Glomerular visceral epithelial cell (primary cell): ENCODE data around the gene HECTD4.
"Not testable (repeated sequence)": the region's sequence is repeated elsewhere in the genome, so short reads cannot be mapped to it uniquely, and the experiment has no call there.

Experiments used
- DNase-seq: peaks from one replicate; pipeline ENCODE4 v3.0.0-alpha.2; 2016; ENCODE audit errors: extremely low spot score

The HECTD4 gene

DNA sequence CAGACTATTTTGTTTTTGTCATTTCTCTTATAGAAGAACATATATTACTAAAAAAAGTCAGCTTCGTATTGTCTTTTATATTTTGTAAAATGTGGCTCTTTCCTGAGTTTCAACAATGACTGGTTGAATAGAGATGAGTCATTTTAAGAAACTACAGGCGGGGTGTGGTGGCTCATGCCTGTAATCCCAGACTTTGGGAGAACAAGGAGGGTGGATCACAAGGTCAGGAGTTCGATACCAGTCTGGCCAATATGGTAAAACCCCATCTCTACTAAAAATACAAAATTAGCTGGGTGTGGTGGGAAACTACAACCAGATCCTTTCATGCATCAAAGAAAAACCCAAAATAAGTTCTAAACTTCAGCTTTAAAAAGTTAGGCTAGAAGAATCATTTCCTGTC is 28.8 kb downstream of the HECTD4 start:
- DNase-seq: peak; percentile 11

DNA sequence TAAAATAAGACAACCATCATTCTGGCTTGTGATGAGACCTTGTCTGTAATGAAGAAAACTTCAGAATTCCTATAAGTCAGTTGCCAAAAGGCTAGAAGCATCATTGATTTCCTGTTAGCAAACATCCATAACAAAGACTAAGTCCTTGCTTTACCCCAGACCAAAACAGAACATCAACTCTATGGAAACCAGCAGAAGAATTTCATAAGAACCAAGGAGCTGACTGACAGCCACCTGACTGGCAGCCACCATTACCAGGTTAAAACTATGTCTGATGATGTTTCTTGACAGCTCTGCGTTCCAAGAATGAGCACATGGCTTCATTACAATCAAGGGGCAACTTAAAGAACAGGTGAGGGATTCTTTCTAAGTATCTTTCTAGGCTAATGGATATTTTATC is 29.3 kb downstream of the HECTD4 start:
- DNase-seq: no peak

- no peak for DNase-seq
These were observed 31.3 kb downstream of the HECTD4 start for GRCh38 chr12:112350593-112351592.

- DNase-seq: no peak
These were observed 32.8 kb downstream of the HECTD4 start for GRCh38 chr12:112349431-112349830.

DNA sequence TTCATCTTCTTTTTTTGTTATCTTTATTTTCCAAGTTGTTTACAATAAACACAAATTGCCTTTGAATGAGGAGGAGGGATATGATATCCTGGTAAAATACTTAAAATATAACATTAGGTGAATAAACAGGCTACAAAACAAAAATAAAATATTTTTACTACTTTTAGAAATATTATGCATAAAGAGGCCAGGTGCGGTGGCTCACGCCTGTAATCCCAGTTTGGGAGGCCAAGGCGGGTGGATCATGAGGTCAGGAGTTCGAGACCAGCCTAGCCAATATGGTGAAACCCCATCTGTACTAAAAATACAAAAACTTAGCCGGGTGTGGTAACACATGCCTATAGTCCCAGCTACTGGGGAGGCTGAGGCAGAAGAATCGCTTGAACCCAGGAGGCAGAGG is 33.3 kb downstream of the HECTD4 start:
- DNase-seq: not testable (repeated sequence)

GRCh38 chr12:112347581-112347982 is 34.6 kb downstream of the HECTD4 start:
- DNase-seq: peak; percentile 79

- DNase-seq: no peak
These were observed 36.0 kb downstream of the HECTD4 start for GRCh38 chr12:112346194-112346593.

DNA sequence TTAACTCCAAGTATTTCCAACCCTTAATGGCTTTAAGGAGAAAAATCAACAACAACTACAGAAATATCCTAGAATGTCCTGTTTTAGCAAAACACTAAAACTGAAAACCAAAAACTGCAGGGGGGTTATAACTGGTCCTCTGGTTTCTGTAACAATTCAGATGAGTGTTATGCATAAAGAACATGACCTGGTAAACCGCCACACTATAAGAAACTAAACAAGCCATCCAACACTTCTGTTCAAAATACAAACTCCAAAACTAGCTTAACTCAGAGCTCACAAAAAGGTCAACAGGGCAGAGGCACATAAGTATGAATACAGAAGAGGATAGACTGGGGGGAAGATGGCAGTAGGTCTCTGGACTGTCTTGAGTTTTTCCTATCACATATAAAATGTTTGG is 38.0 kb downstream of the HECTD4 start:
- DNase-seq: no peak

GRCh38 chr12:112342587-112342986 is 39.6 kb downstream of the HECTD4 start:
- DNase-seq: no peak

DNA sequence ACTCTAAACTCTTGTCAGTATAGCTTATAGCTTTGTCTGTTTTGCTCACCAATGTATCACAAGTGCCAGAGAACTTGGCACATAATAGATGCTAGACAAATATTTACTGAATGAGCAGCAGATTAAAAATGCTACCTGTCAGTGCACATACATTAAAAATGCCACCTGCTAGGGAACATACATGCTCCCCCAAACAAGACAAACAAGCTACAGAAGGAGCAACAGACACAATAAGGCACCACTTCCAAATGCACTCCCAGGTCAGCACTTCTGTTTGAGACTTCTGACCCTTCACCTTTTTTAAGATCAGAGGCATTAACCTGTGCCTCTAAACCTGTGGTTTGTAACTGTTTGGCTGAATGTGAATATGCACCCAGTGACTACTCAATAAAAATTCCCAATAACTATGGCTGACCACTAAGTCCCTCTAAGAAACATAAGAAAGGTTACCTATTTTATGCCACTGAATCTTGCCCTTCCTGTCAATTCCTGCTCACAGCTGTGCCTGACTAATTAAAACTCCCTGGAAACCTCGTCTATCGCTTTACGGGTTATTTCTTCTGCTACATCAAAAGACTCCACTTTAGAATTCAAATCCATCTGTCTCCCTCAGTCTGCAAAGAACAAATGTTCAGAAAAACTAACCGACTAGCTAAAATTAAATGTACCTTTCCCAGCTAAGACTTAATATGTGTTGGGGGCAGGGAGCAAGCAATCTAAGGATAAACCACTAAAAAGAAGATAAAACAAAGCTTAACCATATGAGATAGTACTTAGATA is 41.0 kb downstream of the HECTD4 start:
- DNase-seq: no peak

GRCh38 chr12:112340230-112340629 is 42.0 kb downstream of the HECTD4 start:
- DNase-seq: no peak

DNA sequence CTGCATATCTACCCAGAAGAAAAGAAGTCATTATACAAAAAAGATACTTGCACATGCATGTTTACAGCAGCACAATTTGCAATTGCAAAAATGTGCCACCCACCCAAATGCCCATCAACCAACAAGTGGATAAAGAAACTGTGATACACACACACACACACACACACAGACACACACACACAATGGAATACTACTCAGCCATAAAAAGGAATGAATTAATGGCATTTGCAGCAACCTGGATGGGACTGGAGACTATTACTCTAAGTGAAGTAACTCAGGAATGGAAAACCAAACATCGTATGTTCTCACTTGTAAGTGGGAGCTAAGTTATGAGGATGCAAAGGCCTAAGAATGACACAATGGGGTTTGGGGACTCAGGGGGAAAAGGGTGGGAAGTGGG is 47.2 kb downstream of the HECTD4 start:
- not testable (repeated sequence) for DNase-seq

- no peak for DNase-seq
These were observed 49.2 kb downstream of the HECTD4 start for GRCh38 chr12:112333019-112333418.

DNA sequence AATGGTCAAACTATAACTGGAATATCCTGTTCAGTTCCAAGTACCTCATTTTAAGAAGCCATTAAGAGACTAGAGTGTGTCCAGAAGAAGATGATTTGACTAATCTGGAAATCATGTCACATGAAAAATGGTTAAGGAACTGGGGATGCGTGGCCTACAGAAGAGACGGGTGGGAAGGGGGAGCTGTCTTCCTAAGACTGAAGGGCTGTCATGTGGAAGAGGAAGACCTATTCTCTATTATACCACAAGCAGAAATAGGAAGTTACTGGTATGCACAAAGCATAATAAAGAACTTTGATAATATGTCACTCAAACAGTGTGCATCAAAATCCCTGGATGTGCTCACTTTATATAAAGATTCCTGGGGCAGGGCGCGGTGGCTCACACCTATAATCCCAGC is 50.3 kb downstream of the HECTD4 start:
- DNase-seq: no peak

DNA sequence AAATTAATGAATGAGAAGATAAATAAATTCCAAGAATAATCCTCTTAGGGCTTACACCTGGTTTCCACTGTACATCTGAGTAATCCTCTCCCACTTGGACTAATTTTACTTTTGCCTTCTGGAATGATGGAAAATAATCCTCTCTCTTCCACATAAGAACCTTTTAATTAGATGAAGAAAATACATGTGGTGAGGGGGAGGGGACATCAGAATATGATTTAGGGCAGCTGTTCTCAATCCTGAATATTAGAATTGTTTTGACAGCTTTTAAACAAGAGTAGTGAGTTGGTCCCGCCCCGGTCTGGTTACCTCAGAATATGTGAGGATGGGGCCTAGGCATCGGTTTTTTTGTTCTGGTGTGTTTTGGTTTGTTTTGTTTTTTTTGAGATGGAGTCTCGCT is 51.5 kb downstream of the HECTD4 start:
- DNase-seq: no peak

GRCh38 chr12:112328456-112329124 is 53.6 kb downstream of the HECTD4 start:
- no peak for DNase-seq

DNA sequence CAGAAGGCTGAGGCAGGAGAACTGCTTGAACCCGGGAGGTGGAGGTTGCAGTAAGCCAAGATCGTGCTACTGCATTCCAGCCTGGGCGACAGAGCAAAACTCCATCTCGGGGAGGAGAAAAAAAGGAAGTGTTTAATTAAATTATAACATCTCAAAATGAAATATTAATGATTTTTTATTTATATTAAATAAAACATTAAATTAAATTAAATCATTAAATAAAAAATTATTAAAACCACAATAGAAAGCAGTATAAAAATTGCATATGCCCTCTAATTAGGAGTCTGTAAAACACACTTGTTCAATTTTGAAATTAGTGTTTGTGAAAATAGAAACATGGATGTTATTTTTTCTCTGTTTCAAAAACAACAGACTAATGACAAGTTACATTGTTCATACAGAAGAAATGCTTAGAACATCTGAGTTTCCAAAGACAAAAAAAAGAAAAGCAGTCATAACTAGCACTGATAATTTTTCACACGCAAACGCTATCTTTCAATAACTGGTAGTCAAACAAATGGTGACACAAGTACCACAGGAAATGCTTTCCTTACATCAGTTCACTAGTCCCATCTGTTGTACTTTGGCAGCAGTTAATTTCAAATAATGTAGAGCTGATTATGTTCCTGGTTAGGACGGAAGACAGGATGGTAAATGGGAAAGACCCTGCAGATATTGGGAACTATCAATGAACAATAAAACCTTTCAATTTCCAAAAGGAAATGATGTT is 54.9 kb downstream of the HECTD4 start:
- no peak for DNase-seq

DNA sequence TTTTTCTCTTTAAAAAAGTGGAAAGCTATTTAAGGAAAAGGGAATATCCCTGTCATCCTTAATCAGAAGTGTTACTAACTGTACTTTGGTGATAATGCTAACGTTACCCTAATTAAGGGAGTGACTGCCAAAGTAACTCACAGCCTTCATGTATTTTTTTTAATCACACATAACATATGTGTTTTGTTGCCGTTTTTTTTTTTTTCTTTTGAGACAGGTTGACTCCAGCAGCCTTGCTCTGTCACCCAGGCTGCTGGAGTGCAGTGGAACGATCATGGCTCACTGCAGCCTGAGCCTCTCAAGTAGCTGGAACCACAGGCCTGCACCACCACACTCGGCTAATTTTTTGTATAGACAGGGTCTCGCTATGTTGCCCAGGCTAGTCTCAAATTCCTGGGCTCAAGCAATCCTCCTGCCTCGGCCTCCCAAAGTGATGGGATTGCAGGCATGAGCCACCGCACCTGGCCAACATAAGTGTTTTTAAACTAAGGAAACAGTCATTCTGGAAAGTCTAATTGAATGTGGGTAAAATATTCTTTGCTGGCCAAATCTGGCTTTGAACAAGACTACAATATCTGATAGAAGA is 56.5 kb downstream of the HECTD4 start:
- no peak for DNase-seq

GRCh38 chr12:112325157-112325556 is 57.1 kb downstream of the HECTD4 start:
- DNase-seq: no peak

DNA sequence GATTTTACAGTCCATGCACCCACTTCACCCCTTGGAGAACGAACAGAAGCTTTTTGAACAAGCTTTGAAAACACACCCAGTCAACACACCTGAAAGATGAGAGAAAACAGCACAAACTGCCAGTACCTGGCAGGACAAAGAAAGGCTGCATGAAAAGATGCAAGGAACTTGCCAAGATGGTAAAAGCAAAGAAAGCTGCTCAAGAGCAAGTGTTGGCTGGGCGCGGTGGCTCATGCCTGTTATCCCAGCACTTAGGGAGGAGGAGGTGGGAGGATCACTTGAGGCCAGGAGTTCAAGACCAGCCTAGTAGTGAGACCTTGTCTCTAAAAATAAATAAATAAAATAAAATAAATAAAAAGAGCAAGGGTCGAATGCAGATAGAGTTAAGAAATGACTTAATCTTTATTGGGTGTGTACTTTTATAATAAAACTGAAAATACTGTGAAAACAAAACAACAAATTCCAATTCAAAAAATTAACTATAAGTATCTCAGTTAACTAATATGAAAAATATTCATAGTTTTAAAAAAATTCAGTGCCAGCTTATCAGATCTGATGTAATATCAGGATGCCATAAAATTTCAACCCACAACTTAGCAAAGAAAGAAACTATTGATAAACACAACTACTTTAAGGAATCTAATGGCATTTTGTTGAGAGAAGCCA is 59.2 kb downstream of the HECTD4 start:
- no peak for DNase-seq

DNA sequence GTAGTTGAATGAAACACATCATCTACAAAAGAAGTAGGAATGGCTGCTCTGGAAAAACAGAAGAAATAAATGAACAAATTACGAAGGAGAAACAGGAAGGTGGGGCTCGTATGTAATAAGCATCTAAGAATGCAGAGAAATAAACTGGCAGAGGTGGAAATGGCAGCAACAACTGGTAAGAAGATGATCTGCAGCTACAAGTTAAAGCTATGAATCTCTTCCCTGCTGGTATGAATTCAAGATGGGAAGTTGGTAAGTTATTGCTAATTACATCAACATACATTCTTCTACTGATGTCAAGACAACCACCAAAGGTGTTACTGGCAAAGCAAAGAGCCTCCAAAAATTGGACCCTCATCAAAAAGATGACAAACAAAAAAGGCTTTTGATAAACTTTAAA is 59.8 kb downstream of the HECTD4 start:
- no peak for DNase-seq
